Breast epithelium (tissue), 4 donors: ENCODE measurements around the gene CLSTN2. TPM values are rescaled to one million over a fixed set of nuclear protein-coding genes. Genes with fewer than 3 reads are reported as not detected.

Source experiments
- DNase-seq, 2 donors: peaks; one replicate each; pipeline ENCODE4 v3.0.0-alpha.2; 2019; ENCODE audit warnings: low spot score in 2 of 2
- H3K27ac ChIP-seq, 2 donors: fragments of 200-600 bp; sonication (generic) in 1 of 2; one replicate each; pipeline ENCODE4 v1.5.1; 2016 to 2019; ENCODE audit warnings: mild to moderate bottlenecking in 1 of 2
- H3K27me3 ChIP-seq, 2 donors: fragments of 200-600 bp; sonication (generic) in 1 of 2; one replicate each; pipeline versions ENCODE4 v1.5.1 to v1.6.0; 2017 to 2019; ENCODE audit warnings: control low read depth in 1 of 2, mild to moderate bottlenecking in 1 of 2
- H3K36me3 ChIP-seq: fragments of 200-600 bp; one replicate; pipeline ENCODE4 v1.5.1; 2019
- H3K4me1 ChIP-seq, 2 donors: fragments of 200-600 bp; sonication (generic); one replicate each; pipeline ENCODE4 v1.5.1; 2016 to 2019; ENCODE audit warnings: control low read depth in 1 of 2
- H3K4me3 ChIP-seq, 3 donors: fragments of 200-600 bp; sonication (generic); 1 replicate in 2 of 3; 2 replicates in 1 of 3; pipeline ENCODE4 v1.5.1; 2016 to 2019; ENCODE audit warnings: mild to moderate bottlenecking in 3 of 3, moderate library complexity in 2 of 3
- H3K9me3 ChIP-seq, 2 donors: fragments of 200-600 bp; sonication (generic) in 1 of 2; one replicate each; pipeline ENCODE4 v1.5.1; 2016 to 2019; ENCODE audit warnings: control low read depth in 1 of 2
- CTCF ChIP-seq, 3 donors: fragments of 450-650 bp; IDR thresholded peaks; one replicate each; pipeline ENCODE4 v1.5.1; 2016 to 2017; ENCODE audit warnings: antibody characterized with exemption in 3 of 3, mild to moderate bottlenecking in 3 of 3, moderate library complexity in 3 of 3
- POLR2A ChIP-seq: fragments of 450-650 bp; IDR thresholded peaks from one replicate; pipeline ENCODE4 v1.6.1; 2016; ENCODE audit warnings: antibody characterized with exemption, mild to moderate bottlenecking, moderate library complexity
- POLR2AphosphoS5 ChIP-seq, 3 donors: sonication (generic); formaldehyde crosslinking; IDR thresholded peaks; one replicate each; pipeline ENCODE4 v1.6.1; 2017; ENCODE audit warnings: antibody characterized with exemption in 3 of 3
- intact Hi-C: fragments of 100-400 bp; cut with DNase I; formaldehyde crosslinking; loops from one replicate; pipeline ENCODE4 v1.15.1; 2023; ENCODE audit warnings: low total_unique reads
- total RNA-seq, 3 donors: library from RNA; depleted of rRNA; stranded (reverse); fragments of >200 nt; gene quantifications; one replicate each; pipeline ENCODE4 v1.1.0, GENCODE V29; 2016

The CLSTN2 gene
- total RNA-seq, 3 donors from 2014 or later, result 15.5 to 75.5 (median 33.1) TPM

- no peaks in the 10 kb centered on the region for H3K4me1 ChIP-seq
- intact Hi-C loops, result no loop called here
- DNase-seq, result no peak
Measured at GRCh38 chr3:140555666-140556065, 620.7 kb downstream of the CLSTN2 start.

GRCh38 chr3:140557476-140557875 is 622.5 kb downstream of the CLSTN2 start:
- Histone ChIP-seq H3K4me3 (no peak overlapping the region), H3K27ac (no peak overlapping the region), H3K27me3 (no peaks in the 10 kb centered on the region), H3K9me3 (no peaks in the 10 kb centered on the region), H3K4me1 (no peaks in the 10 kb centered on the region), H3K36me3 (no peaks in the 10 kb centered on the region)
- intact Hi-C loops, result no loop called here
- TF ChIP-seq CTCF (IDR thresholded peaks at IDR 0.05), result no peak
- no peak for TF ChIP-seq POLR2AphosphoS5 (IDR thresholded peaks at IDR 0.05)
- no peak for TF ChIP-seq POLR2A
- DNase-seq, result no peak

More at GRCh38 chr3:140555666-140556065, 620.7 kb downstream of the CLSTN2 start:
- Histone ChIP-seq H3K27me3 (no peaks in the 10 kb centered on the region), H3K9me3 (no peaks in the 10 kb centered on the region), H3K27ac (no peak overlapping the region), H3K4me3 (no peak overlapping the region), H3K36me3 (no peaks in the 10 kb centered on the region)
- no peak for TF ChIP-seq POLR2A
- TF ChIP-seq CTCF (IDR thresholded peaks at IDR 0.05), result no peak
- TF ChIP-seq POLR2AphosphoS5 (IDR thresholded peaks at IDR 0.05), result no peak

- Histone ChIP-seq H3K4me1 (no peaks in the 10 kb centered on the region), H3K27ac (no peak overlapping the region), H3K27me3 (no peaks in the 10 kb centered on the region), H3K4me3 (no peak overlapping the region), H3K36me3 (no peaks in the 10 kb centered on the region), H3K9me3 (no peaks in the 10 kb centered on the region)
- intact Hi-C loops, result no loop called here
- TF ChIP-seq POLR2AphosphoS5 (IDR thresholded peaks at IDR 0.05) (no peak), POLR2A (no peak), CTCF (IDR thresholded peaks at IDR 0.05) (no peak)
- DNase-seq, result no peak
Measured at GRCh38 chr3:140559546-140559945, 624.6 kb downstream of the CLSTN2 start.

GRCh38 chr3:140563206-140563760 is 628.3 kb downstream of the CLSTN2 start:
- intact Hi-C loops, result no loop called here
- Histone ChIP-seq H3K36me3 (no peaks in the 10 kb centered on the region), H3K27me3 (no peaks in the 10 kb centered on the region), H3K4me3 (no peak overlapping the region), H3K9me3 (no peaks in the 10 kb centered on the region), H3K4me1 (no peaks in the 10 kb centered on the region), H3K27ac (no peak overlapping the region)
- TF ChIP-seq POLR2A (no peak), CTCF (IDR thresholded peaks at IDR 0.05) (no peak), POLR2AphosphoS5 (IDR thresholded peaks at IDR 0.05) (no peak)
- no peak for DNase-seq

- peaks cover 0 to 7% of the 10 kb centered on the region in 2 donors for H3K4me1 ChIP-seq
- intact Hi-C loops, result loop anchor here (5.0 kb wide), 1 partner anchor 1566 kb away; no protein-coding TSS in a partner anchor
- no peak for TF ChIP-seq POLR2A
- TF ChIP-seq POLR2AphosphoS5 (IDR thresholded peaks at IDR 0.05), result no peak
- TF ChIP-seq CTCF (IDR thresholded peaks at IDR 0.05), result no peak
- no peak for DNase-seq
- H3K27ac ChIP-seq, result no peak overlapping the region
- H3K27me3 ChIP-seq, result no peaks in the 10 kb centered on the region
- no peaks in the 10 kb centered on the region for H3K36me3 ChIP-seq
- no peaks in the 10 kb centered on the region for H3K9me3 ChIP-seq
- H3K4me3 ChIP-seq, result no peak overlapping the region
Measured at GRCh38 chr3:140568131-140568530, 633.1 kb downstream of the CLSTN2 start.
